GM19238 (cell line): ENCODE results near the gene HLA-A.

Source experiments
- DNase-seq: peaks from one replicate; pipeline ENCODE4 v3.0.0; 2011; ENCODE audit warnings: low spot score; ENCODE audit not compliant: insufficient read length

HLA-A gene

DNA sequence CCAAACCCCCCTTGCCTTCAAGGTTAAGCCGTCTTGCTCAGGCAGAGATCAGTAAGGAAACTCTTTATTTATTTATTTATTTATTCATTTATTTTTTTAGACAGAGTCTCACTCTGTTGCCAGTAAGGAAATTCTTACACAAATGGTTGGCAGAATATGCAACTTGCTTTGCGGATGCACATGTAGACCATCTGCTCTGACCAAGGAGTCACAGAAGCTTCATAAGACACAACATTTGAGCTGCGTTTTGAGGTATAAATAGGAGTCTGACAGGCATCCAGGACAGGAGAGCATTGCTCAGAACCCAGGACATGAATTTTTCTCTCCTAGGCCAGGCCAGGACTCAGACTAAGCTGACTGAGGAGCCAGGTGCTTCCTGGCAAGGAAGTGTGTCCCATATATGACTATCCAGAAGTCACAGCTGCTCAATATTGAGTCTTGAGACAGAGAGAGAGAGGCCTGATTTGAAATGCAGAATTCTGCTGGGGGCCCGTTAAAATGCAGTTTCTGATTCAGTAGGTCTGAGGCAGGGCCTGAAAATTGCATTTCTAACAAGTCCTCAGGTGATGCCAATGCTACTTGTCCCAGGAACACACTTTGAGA lies 43.9 kb downstream of the HLA-A start:
- no peak for DNase-seq

DNA sequence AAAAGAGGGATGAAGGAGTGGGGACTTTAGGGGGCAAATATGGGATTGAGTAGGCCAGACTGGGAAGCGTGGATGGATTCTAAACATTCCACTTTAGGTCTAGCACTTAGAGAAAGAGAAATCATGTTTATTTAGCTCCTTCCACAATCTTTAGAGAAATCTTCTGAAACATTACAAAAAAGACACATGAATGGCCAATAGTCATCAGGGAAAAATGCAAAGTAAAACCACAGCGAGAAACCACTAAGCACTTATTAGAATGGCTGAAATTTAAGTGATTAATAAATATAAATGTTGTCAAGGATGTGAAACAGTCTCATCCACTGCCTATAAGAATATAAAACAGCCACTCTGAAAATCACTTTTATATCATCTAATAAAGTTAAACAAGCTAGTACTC lies 46.9 kb downstream of the HLA-A start:
- DNase-seq: no peak

DNA sequence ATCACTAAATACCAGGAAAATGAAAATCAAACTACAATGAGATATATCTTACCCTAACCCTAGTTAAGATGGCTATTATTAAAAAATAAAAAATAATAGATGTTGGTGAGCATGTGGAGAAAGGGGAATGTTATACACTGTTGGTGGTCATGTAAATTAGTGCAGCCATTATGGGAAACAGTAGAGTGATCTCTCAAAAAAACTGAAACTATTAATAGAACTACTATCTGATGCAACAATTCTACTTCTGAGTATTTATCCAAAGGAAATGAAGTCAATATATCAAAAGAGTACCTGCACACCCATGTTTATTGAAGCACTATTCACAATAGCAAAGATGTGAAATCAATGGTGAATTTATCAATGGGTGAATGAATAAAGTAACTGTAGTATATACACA lies 48.6 kb downstream of the HLA-A start:
- no peak for DNase-seq

DNA sequence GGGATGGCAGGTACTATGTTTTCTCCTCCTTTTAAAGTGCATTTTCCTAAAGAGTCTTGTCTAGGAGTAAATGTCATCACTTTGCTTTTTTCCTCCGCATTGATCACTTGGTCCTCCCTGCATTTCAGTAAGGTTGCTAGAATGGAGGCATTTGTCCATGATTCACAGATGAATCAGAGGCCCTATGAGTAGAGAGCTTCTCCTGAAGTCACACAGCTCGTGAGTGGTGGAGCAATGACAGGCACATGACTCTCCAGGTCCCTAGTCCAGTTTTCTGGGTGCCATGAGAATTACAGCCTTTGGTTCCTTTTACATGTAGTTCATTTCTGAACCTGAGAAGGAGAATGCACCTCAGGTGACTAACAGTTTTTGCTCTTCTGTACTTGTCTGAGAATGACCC lies 50.5 kb downstream of the HLA-A start:
- DNase-seq: no peak

DNA sequence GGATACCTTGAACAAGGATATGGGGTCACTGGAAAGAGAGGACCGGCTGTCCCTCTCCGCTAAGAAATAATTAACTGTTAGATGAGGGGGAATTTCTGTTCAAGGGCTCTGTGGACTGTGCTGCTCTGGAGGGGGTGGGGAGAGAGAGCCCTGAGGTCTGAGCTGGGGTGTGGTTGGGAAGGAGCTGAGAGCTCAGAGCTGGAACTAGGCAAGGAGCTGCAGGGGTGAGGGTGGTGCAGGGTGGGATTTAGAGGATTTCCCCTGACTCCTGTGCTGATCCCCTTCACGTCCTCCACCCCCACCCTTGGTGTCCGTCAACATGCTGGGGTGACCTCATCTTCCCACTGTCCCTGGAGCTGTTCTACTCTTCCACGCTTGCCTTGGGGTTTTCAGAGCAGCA lies 52.5 kb downstream of the HLA-A start:
- no peak for DNase-seq

DNA sequence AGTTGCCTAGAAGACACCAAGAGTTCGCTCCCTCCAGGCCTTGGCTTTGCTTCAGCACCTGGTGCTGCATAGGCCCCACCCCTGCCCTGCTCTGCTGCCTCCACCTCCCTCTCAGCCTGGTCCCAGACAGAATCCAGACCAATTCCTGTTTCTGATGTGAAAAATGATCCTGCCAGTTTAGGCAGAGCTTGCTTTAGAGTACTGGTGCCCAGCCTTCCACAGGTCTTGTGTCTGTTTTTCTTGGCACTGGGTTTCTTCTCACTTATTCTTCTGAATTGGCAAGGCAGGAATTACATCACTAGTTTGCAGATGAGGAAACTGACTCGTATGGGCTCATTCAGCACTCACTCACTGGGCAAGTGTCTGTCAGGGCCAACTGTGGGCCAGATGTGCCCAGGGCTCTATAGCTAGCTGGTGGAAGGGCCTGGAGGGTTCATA lies 53.0 kb downstream of the HLA-A start:
- no peak for DNase-seq
